Bronchial epithelial cell (primary cell): Measurements from ENCODE around the gene DSCAML1. TPM values are rescaled to one million over a fixed set of nuclear protein-coding genes. Genes with fewer than 3 reads are reported as not detected.

Source experiments
- DNase-seq: peaks from one replicate; pipeline ENCODE4 v3.0.0-alpha.2; 2010; ENCODE audit warnings: low read depth
- FAIRE-seq: peaks from 2 replicates; lab custom pipeline; 2011; peaks lifted over from hg19 to GRCh38; lab: Jason Lieb, UNC
- H3K27me3 ChIP-seq: 2 replicates; pipeline ENCODE4 v1.5.1; 2011; ENCODE audit warnings: low read length; ENCODE audit not compliant: control insufficient read depth, insufficient read depth
- H3K36me3 ChIP-seq: 2 replicates; pipeline ENCODE4 v1.5.1; 2011; ENCODE audit warnings: low read length; ENCODE audit not compliant: control insufficient read depth, insufficient read depth
- H3K4me3 ChIP-seq: 2 replicates; pipeline ENCODE4 v1.5.1; 2011; ENCODE audit warnings: mild to moderate bottlenecking, low read depth, low read length, control low read depth
- CTCF ChIP-seq: IDR thresholded peaks from 2 replicates; pipeline ENCODE4 v1.5.1; 2011; ENCODE audit warnings: mild to moderate bottlenecking, moderate library complexity, low read length, control low read depth, inconsistent platforms; ENCODE audit not compliant: insufficient read depth, severe bottlenecking
- total RNA-seq: library from RNA; depleted of rRNA; stranded (reverse); fragments of >200 nt; gene quantifications from 2 replicates; pipeline ENCODE4 v1.2.1, GENCODE V29; 2014

DSCAML1 gene
- total RNA-seq, 1 donor from 2014 or later = under 0.01 TPM

DNA sequence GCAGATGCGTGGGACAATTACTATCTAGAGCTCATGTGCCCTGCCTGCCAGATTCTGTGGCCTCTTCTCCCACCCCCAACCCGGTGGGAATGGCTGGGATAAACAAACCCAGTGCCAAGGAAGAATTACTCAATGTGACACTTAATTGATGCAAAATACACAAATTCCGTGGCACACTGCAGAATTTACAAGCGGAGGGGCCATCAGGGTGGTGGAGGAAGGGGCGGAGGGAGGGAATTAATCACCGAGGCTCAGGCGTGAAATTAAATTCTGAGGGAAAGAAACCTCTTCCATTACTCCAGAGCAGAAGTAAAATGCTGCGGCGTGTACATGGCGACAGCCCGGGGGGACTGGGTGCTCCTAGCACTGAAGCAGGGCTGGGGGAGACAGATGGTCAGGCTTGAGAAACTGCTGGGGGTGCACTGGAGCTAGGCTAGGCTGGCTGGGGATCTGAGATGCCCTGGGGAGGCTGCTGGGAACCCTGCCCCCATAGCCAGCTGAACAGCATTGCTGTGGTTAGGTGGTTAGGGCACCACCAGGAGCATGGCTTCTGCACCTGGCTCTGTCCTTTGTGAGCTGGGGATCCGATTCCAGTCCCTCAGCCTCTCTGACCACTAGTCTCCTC is 268.8 kb downstream of the DSCAML1 start:
- no peak for FAIRE-seq
- no peak for DNase-seq
- Histone ChIP-seq H3K4me3 (no peak overlapping the region), H3K36me3 (no peaks in the 10 kb centered on the region), H3K27me3 (no peaks in the 10 kb centered on the region)
- no peak for TF ChIP-seq CTCF

DNA sequence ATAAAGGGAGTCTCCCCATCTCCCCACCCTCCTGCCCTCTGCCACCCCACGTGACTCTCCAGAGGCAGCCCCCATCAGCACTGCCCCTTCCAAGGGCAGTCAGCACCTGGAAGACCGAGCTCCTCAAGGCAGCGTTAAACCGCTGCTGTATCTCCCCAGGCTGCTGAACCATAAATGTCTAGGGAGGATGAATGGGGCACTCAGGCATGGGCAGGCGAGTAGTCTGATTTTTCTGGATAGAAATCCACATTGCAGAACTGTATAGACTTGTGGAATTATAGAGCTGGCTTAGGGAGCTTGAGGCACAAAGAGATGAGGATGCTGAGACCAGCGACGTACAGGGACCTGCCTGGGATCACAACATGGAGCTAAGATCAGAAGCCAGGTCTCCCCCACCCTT is 269.7 kb downstream of the DSCAML1 start:
- TF ChIP-seq CTCF = no peak
- FAIRE-seq (no peak), DNase-seq (no peak)
- no peaks in the 10 kb centered on the region for H3K36me3 ChIP-seq
- no peaks in the 10 kb centered on the region for H3K27me3 ChIP-seq
- H3K4me3 ChIP-seq = no peak overlapping the region

GRCh38 chr11:117525866-117526542 is 271.0 kb downstream of the DSCAML1 start:
- DNase-seq (no peak), FAIRE-seq (no peak)
- no peaks in the 10 kb centered on the region for H3K27me3 ChIP-seq
- no peak overlapping the region for H3K4me3 ChIP-seq
- no peaks in the 10 kb centered on the region for H3K36me3 ChIP-seq
- no peak for TF ChIP-seq CTCF

DNA sequence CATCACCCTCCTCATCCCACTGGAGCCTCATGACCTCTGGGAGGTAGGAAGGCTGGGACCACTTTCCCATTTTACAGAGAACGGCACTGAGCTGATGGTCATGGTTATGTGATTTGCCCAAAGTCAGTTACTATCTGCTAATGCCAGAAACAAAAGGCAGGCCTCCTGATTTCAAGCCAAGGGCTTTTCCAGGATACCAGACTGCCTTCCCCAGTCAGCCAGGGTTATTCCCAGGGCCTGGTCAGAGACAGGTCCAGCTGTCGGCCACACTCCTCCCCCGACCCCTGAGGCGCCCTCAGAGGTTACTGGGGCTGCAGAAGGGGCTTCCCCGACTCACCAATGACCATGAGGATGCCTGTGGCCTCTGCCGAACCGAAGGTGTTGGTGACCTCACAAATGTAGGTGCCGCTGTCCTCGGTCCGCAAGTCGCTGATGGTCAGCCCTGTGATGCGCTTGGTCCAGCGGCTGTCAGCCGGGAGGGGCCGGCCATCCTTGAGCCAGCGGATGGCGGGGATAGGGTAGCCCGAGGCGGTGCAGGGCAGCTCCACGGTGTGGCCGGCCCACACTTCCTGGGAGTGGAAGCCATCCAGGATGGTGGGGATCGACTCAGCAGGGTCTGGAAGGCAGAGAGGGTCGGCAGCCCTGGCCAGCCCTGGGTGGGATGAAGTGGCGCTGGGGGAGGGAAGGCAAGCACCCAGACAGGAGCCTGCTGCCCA is 272.4 kb downstream of the DSCAML1 start:
- no peak overlapping the region for H3K4me3 ChIP-seq
- no peaks in the 10 kb centered on the region for H3K27me3 ChIP-seq
- H3K36me3 ChIP-seq = no peaks in the 10 kb centered on the region
- DNase-seq (no peak), FAIRE-seq (no peak)
- TF ChIP-seq CTCF = no peak

DNA sequence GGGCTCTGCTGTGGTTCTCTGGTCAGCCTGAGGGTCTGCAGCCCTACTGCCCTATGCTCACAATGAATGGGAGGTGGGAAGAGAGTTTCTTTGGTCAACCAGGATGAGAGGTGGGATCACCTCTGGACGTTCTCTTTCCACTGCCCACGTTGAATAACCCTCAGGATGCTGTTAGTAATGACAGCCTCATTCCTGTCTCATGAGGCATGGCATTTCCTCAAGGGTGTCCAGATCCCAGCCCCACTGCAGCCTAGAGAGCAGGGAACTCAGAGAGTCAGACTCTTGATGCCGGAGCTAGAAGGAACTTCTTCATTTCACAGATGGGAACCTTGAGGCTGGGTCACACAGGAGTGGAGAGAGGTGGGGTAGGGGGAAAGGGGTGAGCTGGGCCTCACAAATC is 273.3 kb downstream of the DSCAML1 start:
- H3K36me3 ChIP-seq = no peaks in the 10 kb centered on the region
- FAIRE-seq (peak; percentile 84), DNase-seq (peak; percentile 38)
- no peak for TF ChIP-seq CTCF
- H3K4me3 ChIP-seq = no peak overlapping the region
- no peaks in the 10 kb centered on the region for H3K27me3 ChIP-seq
